Right lobe of liver (tissue), 6 donors: ENCODE results near the gene SVIL. TPM values are rescaled to one million over a fixed set of nuclear protein-coding genes. Genes with fewer than 3 reads are reported as not detected.
A peak's percentile ranks its signal among the peaks of the same experiment; 100 is the strongest.
"Not testable (repeated sequence)": the region's sequence is repeated elsewhere in the genome, so short reads cannot be mapped to it uniquely, and the experiment has no call there.

Experiments used
- ATAC-seq, 4 donors: fragments of 200-7000 bp; cut with Tn5 transposase; one replicate each; pipeline ENCODE4 v1.9.1; 2020; ENCODE audit warnings: mild to moderate bottlenecking in 4 of 4, moderate library complexity in 4 of 4
- DNase-seq, 3 donors: peaks; one replicate each; pipeline ENCODE4 v3.0.0-alpha.2; 2020
- H3K27ac ChIP-seq, 3 donors: fragments of 200-600 bp; one replicate each; pipeline ENCODE4 v1.8.0; 2022
- H3K27me3 ChIP-seq, 2 donors: fragments of 200-600 bp; one replicate each; pipeline ENCODE4 v1.8.0; 2022
- H3K36me3 ChIP-seq, 4 donors: fragments of 200-600 bp; sonication (generic) in 1 of 4; one replicate each; pipeline versions ENCODE4 v1.5.1 to v1.8.0; 2017 to 2022; ENCODE audit warnings: control low read depth in 1 of 4
- H3K4me1 ChIP-seq, 4 donors: fragments of 200-600 bp; sonication (generic) in 1 of 4; one replicate each; pipeline versions ENCODE4 v1.5.1 to v1.8.0; 2017 to 2022; ENCODE audit warnings: control low read depth in 1 of 4
- H3K4me3 ChIP-seq, 3 donors: fragments of 200-600 bp; one replicate each; pipeline ENCODE4 v1.8.0; 2022
- H3K9me3 ChIP-seq, 4 donors: fragments of 200-600 bp; sonication (generic) in 1 of 4; one replicate each; pipeline versions ENCODE4 v1.5.1 to v1.8.0; 2017 to 2022; ENCODE audit warnings: control low read depth in 1 of 4
- POLR2A ChIP-seq: fragments of 450-650 bp; IDR thresholded peaks from one replicate; pipeline ENCODE4 v1.6.1; 2017; ENCODE audit warnings: antibody characterized with exemption, mild to moderate bottlenecking
- whole genome bisulfite sequencing: methylation state at CpG from one replicate; pipeline ENCODE4 v1.1.6; 2018; ENCODE audit warnings: low coverage, low lambda C conversion rate; ENCODE audit not compliant: insufficient coverage; ENCODE audit errors: missing lambda C conversion rate; 5-methylcytosine and 5-hydroxymethylcytosine counted together
- intact Hi-C, 2 donors: fragments of 100-400 bp; cut with DNase I; formaldehyde crosslinking; loops; one replicate each; pipeline versions ENCODE4 v1.11.2 to v1.14.1; 2022
- total RNA-seq, 6 experiments: library from RNA; depleted of rRNA in 2 of 6; stranded (reverse); fragments of >200 nt in 2 of 6; fragmentation: NEBNext Ultra II Directional in 3 of 6; extraction: Animal tissue kit (Norgen Biotek cat#: 25700) in 3 of 6; gene quantifications; one replicate each; pipeline versions ENCODE4 v1.1.0 to v1.2.4, GENCODE V29; 2016 to 2023
- TF ChIP-seq, protein P1 (sequence below), 4 donors: fragments of 200-600 bp in 3 of 4; fragments of 450-650 bp in 1 of 4; IDR thresholded peaks; one replicate each; pipeline versions ENCODE4 v1.5.1 to v1.8.0; 2016 to 2022; ENCODE audit warnings: antibody characterized with exemption in 4 of 4, mild to moderate bottlenecking in 2 of 4
- donor health status: DM: no; HTN: yes; CAD: no.
- donor health status: DM: no; HTN: no; CAD: no.
- donor health status: DM: no; HTN: no; CAD: no.
- donor health status: DM: no; HTN: yes; CAD: no.
- donor health status: DM: no; HTN: yes; CAD: no.

SVIL gene
- total RNA-seq, 6 experiments from 2014 or later = 12.3 to 15.1 (median 13.6) TPM

DNA sequence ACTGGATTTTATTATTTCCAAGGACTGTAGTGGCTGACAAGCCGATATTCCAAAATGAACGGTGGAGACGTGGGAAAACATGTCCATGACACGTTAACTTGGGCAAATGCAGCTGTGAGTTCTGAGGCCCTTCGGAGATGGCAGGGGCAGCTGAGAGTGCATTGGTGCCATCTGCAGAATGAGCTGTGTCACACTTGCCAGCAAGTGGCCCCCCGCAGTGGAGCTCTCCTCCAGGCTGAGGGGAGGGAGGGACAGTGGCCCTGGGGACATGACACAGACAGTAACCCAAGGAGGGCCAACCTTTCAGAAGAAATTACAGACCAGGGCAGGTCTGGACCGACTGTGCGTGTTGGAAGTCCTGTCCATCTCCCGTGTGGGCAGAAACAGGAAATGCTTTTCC, 139.4 kb downstream of the SVIL start:
- no peak overlapping the region for H3K27ac ChIP-seq
- DNase-seq (no peak), ATAC-seq (no peak)
- H3K4me3 ChIP-seq = no peak overlapping the region
- peaks cover 0 to 28% (median 4%) of the 10 kb centered on the region in 4 donors for H3K36me3 ChIP-seq
- intact Hi-C loops = no loop called here
- no peaks in the 10 kb centered on the region for H3K9me3 ChIP-seq
- H3K27me3 ChIP-seq = no peaks in the 10 kb centered on the region
- no peak for TF ChIP-seq POLR2A
- TF ChIP-seq, protein P1, sequence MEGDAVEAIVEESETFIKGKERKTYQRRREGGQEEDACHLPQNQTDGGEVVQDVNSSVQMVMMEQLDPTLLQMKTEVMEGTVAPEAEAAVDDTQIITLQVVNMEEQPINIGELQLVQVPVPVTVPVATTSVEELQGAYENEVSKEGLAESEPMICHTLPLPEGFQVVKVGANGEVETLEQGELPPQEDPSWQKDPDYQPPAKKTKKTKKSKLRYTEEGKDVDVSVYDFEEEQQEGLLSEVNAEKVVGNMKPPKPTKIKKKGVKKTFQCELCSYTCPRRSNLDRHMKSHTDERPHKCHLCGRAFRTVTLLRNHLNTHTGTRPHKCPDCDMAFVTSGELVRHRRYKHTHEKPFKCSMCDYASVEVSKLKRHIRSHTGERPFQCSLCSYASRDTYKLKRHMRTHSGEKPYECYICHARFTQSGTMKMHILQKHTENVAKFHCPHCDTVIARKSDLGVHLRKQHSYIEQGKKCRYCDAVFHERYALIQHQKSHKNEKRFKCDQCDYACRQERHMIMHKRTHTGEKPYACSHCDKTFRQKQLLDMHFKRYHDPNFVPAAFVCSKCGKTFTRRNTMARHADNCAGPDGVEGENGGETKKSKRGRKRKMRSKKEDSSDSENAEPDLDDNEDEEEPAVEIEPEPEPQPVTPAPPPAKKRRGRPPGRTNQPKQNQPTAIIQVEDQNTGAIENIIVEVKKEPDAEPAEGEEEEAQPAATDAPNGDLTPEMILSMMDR (IDR thresholded peaks at IDR 0.05) = no peak
- no peaks in the 10 kb centered on the region for H3K4me1 ChIP-seq
- WGBS = 81% methylated on average over 7 of the region's 9 CpGs

DNA sequence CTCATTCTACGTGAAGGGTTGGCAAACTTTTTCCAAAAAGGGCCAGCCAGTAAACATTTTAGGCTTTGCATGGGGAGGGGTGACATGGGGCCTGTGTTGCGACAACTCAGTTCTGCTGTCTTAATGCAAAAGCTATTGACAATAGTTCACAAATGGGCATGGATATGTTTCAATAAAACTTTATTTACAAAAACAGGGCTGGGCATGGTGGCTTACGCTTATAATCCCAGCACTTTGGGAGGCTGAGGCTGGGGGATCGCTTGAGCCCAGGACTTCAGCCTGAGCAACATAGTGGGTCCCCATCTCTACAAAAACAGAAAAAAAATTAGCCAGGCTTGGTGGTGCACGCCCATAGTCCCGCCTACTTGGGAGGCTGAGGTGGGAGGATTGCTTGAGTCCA, 141.1 kb downstream of the SVIL start:
- H3K4me1 ChIP-seq = no peaks in the 10 kb centered on the region
- no peak overlapping the region for H3K4me3 ChIP-seq
- intact Hi-C loops = no loop called here
- WGBS = 100% methylated on average over 6 of the region's 6 CpGs
- no peaks in the 10 kb centered on the region for H3K27me3 ChIP-seq
- H3K36me3 ChIP-seq = peaks cover 0 to 39% (median 6%) of the 10 kb centered on the region in 4 donors
- ATAC-seq (no peak), DNase-seq (no peak)
- H3K9me3 ChIP-seq = no peaks in the 10 kb centered on the region
- no peak for TF ChIP-seq POLR2A
- TF ChIP-seq, protein P1 (IDR thresholded peaks at IDR 0.05) = no peak
- no peak overlapping the region for H3K27ac ChIP-seq

DNA sequence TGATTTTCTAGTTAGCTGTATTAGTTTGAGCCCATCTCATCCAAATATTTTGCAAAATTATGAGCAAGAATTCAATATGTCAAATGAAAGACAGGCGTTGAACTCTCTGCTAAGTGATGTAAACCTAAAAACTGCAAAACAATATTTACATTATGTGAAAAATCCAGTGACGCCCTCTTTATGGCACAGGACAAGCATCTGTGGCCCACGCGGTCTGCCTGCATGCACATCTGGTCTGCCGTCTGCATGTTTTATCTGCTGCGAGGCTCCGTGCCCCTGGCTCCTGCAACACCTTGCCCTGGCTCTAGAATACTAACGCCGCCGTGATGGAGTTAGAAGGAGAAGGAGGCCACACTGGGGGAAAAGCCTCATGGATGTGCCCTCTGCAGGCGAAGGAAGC, 142.0 kb downstream of the SVIL start:
- no peak for DNase-seq
- Histone ChIP-seq H3K36me3 (peaks cover 0 to 40% (median 9%) of the 10 kb centered on the region in 4 donors), H3K9me3 (no peaks in the 10 kb centered on the region), H3K4me1 (no peaks in the 10 kb centered on the region), H3K4me3 (no peak overlapping the region), H3K27me3 (no peaks in the 10 kb centered on the region), H3K27ac (no peak overlapping the region)
- 88% methylated on average over 11 of the region's 11 CpGs for WGBS
- TF ChIP-seq, protein P1 (IDR thresholded peaks at IDR 0.05) = no peak
- no peak for TF ChIP-seq POLR2A
- ATAC-seq = no peak
- intact Hi-C loops = no loop called here

DNA sequence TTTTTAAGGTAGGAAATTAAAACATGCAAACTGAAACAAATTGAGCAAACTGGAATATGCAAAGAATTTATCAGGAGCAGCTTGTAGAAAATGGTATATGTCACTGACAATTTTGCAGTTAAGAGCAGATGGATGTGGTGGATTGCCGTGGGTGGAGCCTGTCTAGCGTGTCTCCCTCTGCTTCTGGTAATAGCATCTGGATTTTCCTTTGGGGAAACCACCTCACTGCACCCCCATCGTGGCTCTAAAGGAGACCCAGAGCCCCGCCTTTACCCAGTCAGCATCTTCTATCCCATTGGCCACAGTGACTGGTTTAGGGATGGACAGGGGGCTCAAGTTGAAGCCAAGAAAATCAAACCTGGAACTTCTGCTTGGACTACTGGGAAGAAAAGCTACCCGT, 142.9 kb downstream of the SVIL start:
- H3K27ac ChIP-seq = no peak overlapping the region
- H3K4me3 ChIP-seq = no peak overlapping the region
- no peaks in the 10 kb centered on the region for H3K9me3 ChIP-seq
- 93% methylated on average over 3 of the region's 5 CpGs for WGBS
- no peaks in the 10 kb centered on the region for H3K4me1 ChIP-seq
- no peak for DNase-seq
- H3K27me3 ChIP-seq = no peaks in the 10 kb centered on the region
- intact Hi-C loops = no loop called here
- TF ChIP-seq POLR2A = no peak
- TF ChIP-seq, protein P1 (IDR thresholded peaks at IDR 0.05) = no peak
- no peak for ATAC-seq
- H3K36me3 ChIP-seq = peaks cover 0 to 40% (median 9%) of the 10 kb centered on the region in 4 donors

GRCh38 chr10:29490781-29491280, 143.9 kb downstream of the SVIL start:
- H3K27ac ChIP-seq, H3K27me3 ChIP-seq, intact Hi-C loops, DNase-seq, H3K9me3 ChIP-seq, H3K4me1 ChIP-seq, H3K4me3 ChIP-seq: not testable (repeated sequence)
- peaks cover 0 to 44% (median 9%) of the 10 kb centered on the region in 4 donors for H3K36me3 ChIP-seq
- ATAC-seq = peak in 1 of 4 donors; percentile 21
- WGBS = 93% methylated on average over 13 of the region's 16 CpGs

- intact Hi-C loops, ATAC-seq, H3K27ac ChIP-seq, H3K4me3 ChIP-seq, DNase-seq, H3K9me3 ChIP-seq, H3K4me1 ChIP-seq, H3K27me3 ChIP-seq: not testable (repeated sequence)
- WGBS = 82% methylated on average over 6 of the region's 14 CpGs
- peaks cover 0 to 36% (median 7%) of the 10 kb centered on the region in 4 donors for H3K36me3 ChIP-seq
These were observed 146.3 kb downstream of the SVIL start for GRCh38 chr10:29488471-29488870.

- H3K27ac ChIP-seq, intact Hi-C loops: not testable (repeated sequence)
- 82% methylated on average over 2 of the region's 7 CpGs for WGBS
These were observed 146.9 kb downstream of the SVIL start for GRCh38 chr10:29487884-29488266.

More at GRCh38 chr10:29487884-29488266, 146.9 kb downstream of the SVIL start:
- H3K36me3 ChIP-seq = peaks cover 0 to 30% (median 7%) of the 10 kb centered on the region in 4 donors
- H3K27me3 ChIP-seq, H3K9me3 ChIP-seq, DNase-seq, H3K4me1 ChIP-seq, H3K4me3 ChIP-seq, ATAC-seq: not testable (repeated sequence)
